K562 (cell line): Measurements from ENCODE around the gene RBSN. TPM values are rescaled to one million over a fixed set of nuclear protein-coding genes. Genes with fewer than 3 reads are reported as not detected.
A peak's percentile ranks its signal among the peaks of the same experiment; 100 is the strongest.

Experiments
- AFF1 ChIP-seq, 2 experiments: fragments of 450-650 bp; IDR thresholded peaks; 2 replicates each; pipeline ENCODE4 v1.6.1; 2018; ENCODE audit warnings: mild to moderate bottlenecking in 2 of 2, low read depth in 1 of 2; ENCODE audit not compliant: partially characterized antibody in 2 of 2
- EP400 ChIP-seq: fragments of 450-650 bp; IDR thresholded peaks from 2 replicates; pipeline ENCODE4 v1.6.1; 2017; ENCODE audit warnings: antibody characterized with exemption, mild to moderate bottlenecking, moderate library complexity
- ETS2 ChIP-seq: IDR thresholded peaks from 2 replicates; pipeline ENCODE4 v1.6.1; 2016; ENCODE audit warnings: borderline replicate concordance, missing genetic modification characterization, mild to moderate bottlenecking, moderate library complexity, missing compliant biosample characterization; ENCODE audit not compliant: poor library complexity, severe bottlenecking
- FOXA1 ChIP-seq: fragments of 450-650 bp; IDR thresholded peaks from 2 replicates; pipeline ENCODE4 v1.6.1; 2016; ENCODE audit warnings: mild to moderate bottlenecking, borderline replicate concordance
- HDAC1 ChIP-seq, 2 experiments: fragments of 450-650 bp; IDR thresholded peaks; 2 replicates each; pipeline ENCODE4 v1.6.1; 2016 to 2017; ENCODE audit warnings: inconsistent platforms in 1 of 2, mild to moderate bottlenecking in 1 of 2, moderate library complexity in 1 of 2
- HDAC8 ChIP-seq: fragments of 450-650 bp; IDR thresholded peaks from 2 replicates; pipeline ENCODE4 v1.6.1; 2016; ENCODE audit warnings: mild to moderate bottlenecking, missing genetic modification characterization, moderate library complexity, missing compliant biosample characterization
- HMG20B ChIP-seq: fragments of 250-450 bp; sonication (Bioruptor Pico); IDR thresholded peaks from 2 replicates; pipeline ENCODE4 v1.5.0; 2021; ENCODE audit warnings: mild to moderate bottlenecking
- HSF4 ChIP-seq: fragments of 250-450 bp; sonication (Bioruptor Pico); IDR thresholded peaks from 2 replicates; pipeline ENCODE4 v2.1.2; 2022; ENCODE audit warnings: mild to moderate bottlenecking, moderate library complexity, borderline replicate concordance
- KLF6 ChIP-seq: fragments of 250-450 bp; sonication (Bioruptor Pico); IDR thresholded peaks from 2 replicates; pipeline ENCODE4 v1.4.0; 2020; ENCODE audit warnings: mild to moderate bottlenecking, moderate library complexity, borderline replicate concordance
- LCOR ChIP-seq: sonication (generic); formaldehyde crosslinking; IDR thresholded peaks from 2 replicates; pipeline ENCODE4 v1.8.0; 2022; ENCODE audit warnings: mild to moderate bottlenecking, missing genetic modification reagents
- MAFG ChIP-seq: fragments of 450-650 bp; conservative IDR thresholded peaks from 2 replicates; pipeline ENCODE4 v1.6.1; 2016; ENCODE audit warnings: missing genetic modification characterization, missing compliant biosample characterization
- MLLT1 ChIP-seq, 2 experiments: fragments of 450-650 bp; IDR thresholded peaks; 2 replicates each; pipeline ENCODE4 v1.6.1; 2016
- PRDM10 ChIP-seq: fragments of 450-650 bp; IDR thresholded peaks from 2 replicates; pipeline ENCODE4 v1.6.1; 2018; ENCODE audit not compliant: partially characterized antibody
- PRPF4 ChIP-seq: fragments of 200-400 bp; formaldehyde crosslinking; IDR thresholded peaks from one replicate; pipeline ENCODE4 v1.6.1; 2017; ENCODE audit warnings: low read length, low read depth, mild to moderate bottlenecking; ENCODE audit not compliant: insufficient read depth, poor library complexity, severe bottlenecking
- TGIF2 ChIP-seq: sonication (generic); formaldehyde crosslinking; IDR thresholded peaks from 2 replicates; pipeline ENCODE4 v1.8.1; 2022; ENCODE audit warnings: mild to moderate bottlenecking, missing genetic modification reagents, moderate library complexity
- ZNF436 ChIP-seq: fragments of 250-450, 450-650 bp; sonication (Bioruptor Pico); formaldehyde crosslinking; IDR thresholded peaks from 2 replicates; pipeline ENCODE4 v1.7.0; 2020; ENCODE audit warnings: mild to moderate bottlenecking
- polyA plus RNA-seq, 8 experiments: library from polyadenylated mRNA; depleted of rRNA in 4 of 8; stranded (reverse) in 5 of 8; unstranded in 3 of 8; fragments of >200 nt; fragmentation: Nextera tagmentation in 2 of 8; fragmentation: Illumina TruSeq in 1 of 8; extraction: Ambion mirVana in 2 of 8; extraction: Trizol in 1 of 8; gene quantifications; 2 replicates each; pipeline versions ENCODE4 v1.2.1 to v1.2.3, GENCODE V29; 2011 to 2014; ENCODE audit warnings: inconsistent platforms in 1 of 8, missing spikeins in 1 of 8
- total RNA-seq, 7 experiments: library from RNA; depleted of rRNA in 6 of 7; stranded (reverse); fragments of >200 nt in 6 of 7; fragmentation: Illumina TruSeq in 2 of 7; extraction: Trizol in 2 of 7; gene quantifications; 2 replicates each; pipeline versions ENCODE4 v1.2.1 to v1.2.3, GENCODE V29; 2011 to 2021; ENCODE audit warnings: low replicate concordance in 1 of 7

The RBSN gene
- total and polyA plus RNA-seq, 9 of the 15 experiments (the other 6 are each of a cell fraction or from before 2014, with no cell fraction given): 2.9 to 19.6 (median 15.0) TPM

GRCh38 chr3:15064835-15065549 lies 34.0 kb downstream of the RBSN start, which contains the start of gene MRPS25 (continued):
- TF ChIP-seq HDAC8 (tag): peak; percentile 23; the same call in 1 of the 2 replicates
- peak in 1 of 2 experiments; percentile 90; a peak in 2 of 4 replicates for TF ChIP-seq HDAC1 (IDR thresholded peaks at IDR 0.05)
- peak; percentile 98 for TF ChIP-seq EP400
- no peak for TF ChIP-seq HMG20B (CRISPR knock-in tag)
- TF ChIP-seq HSF4: no peak
- TF ChIP-seq MLLT1 (IDR thresholded peaks at IDR 0.05): no peak
- TF ChIP-seq TGIF2 (CRISPR knock-in tag): no peak
- TF ChIP-seq PRDM10: no peak
- no peak for TF ChIP-seq KLF6 (CRISPR knock-in tag)
- TF ChIP-seq ETS2: no peak
- TF ChIP-seq LCOR: 0 out of 2 replicates have a peak, but pooled peaks have one; percentile 16
- TF ChIP-seq PRPF4: peak; percentile 51
- TF ChIP-seq ZNF436: no peak
- peak in 1 of 2 experiments; percentile 96 for TF ChIP-seq AFF1 (IDR thresholded peaks at IDR 0.05; ENCODE audit: low read depth in 1 of 2, partially characterized antibody in 2 of 2)
- TF ChIP-seq FOXA1: no peak
- no peak for TF ChIP-seq MAFG (tag)
